Epithelial cell of umbilical artery (primary cell): ENCODE measurements around the gene CAV2. TPM values are rescaled to one million over a fixed set of nuclear protein-coding genes. Genes with fewer than 3 reads are reported as not detected.

Source experiments
- total RNA-seq: library from RNA; depleted of rRNA; stranded (reverse); fragments of >200 nt; gene quantifications from 2 replicates; pipeline ENCODE4 v1.2.3, GENCODE V29; 2014

Gene CAV2, protein sequence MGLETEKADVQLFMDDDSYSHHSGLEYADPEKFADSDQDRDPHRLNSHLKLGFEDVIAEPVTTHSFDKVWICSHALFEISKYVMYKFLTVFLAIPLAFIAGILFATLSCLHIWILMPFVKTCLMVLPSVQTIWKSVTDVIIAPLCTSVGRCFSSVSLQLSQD
- total RNA-seq, result 150 and 198 TPM in 2 replicates

DNA sequence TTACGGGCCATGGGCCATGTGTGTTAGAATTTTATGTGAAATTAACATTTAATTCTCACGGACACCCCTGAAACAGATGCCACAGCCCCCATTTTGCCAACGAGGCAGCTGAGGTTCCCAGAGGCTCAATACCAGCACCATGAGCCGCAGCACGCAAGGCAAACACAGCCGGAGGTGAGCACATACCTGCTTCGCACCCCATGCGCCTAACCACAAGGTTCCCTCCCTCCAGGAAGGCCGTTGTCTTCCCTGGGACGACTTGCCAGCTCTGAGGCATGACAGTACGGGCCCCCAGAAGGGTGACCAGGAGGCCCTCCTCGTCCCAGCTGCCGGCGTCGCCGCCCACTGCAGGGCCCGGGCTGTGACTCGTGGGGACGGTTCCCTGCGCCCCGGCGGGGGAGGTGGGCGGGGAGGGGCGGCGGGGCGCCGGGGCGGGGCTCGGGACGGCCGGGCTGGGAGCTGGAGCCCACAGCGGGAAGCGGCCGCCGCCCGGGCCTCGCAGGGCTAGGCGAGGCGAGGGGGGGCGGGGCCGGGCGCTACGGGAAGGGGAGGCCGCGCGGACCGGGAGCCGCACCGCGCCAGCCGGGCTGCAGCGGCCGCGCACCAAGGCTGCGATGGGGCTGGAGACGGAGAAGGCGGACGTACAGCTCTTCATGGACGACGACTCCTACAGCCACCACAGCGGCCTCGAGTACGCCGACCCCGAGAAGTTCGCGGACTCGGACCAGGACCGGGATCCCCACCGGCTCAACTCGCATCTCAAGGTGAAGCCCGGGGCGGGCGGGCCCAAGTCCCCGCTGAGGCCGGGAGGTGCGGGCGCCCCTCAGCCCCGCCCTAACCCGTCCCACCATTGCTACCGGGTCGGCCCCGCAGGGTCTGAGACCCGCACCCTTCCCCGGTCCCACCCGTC lies at the start of gene CAV2:
Gene CAV2 (plus strand): TSS at position 571 of the 910 bp plus-strand sequence. CDS start 44 bp downstream, at position 615.

DNA sequence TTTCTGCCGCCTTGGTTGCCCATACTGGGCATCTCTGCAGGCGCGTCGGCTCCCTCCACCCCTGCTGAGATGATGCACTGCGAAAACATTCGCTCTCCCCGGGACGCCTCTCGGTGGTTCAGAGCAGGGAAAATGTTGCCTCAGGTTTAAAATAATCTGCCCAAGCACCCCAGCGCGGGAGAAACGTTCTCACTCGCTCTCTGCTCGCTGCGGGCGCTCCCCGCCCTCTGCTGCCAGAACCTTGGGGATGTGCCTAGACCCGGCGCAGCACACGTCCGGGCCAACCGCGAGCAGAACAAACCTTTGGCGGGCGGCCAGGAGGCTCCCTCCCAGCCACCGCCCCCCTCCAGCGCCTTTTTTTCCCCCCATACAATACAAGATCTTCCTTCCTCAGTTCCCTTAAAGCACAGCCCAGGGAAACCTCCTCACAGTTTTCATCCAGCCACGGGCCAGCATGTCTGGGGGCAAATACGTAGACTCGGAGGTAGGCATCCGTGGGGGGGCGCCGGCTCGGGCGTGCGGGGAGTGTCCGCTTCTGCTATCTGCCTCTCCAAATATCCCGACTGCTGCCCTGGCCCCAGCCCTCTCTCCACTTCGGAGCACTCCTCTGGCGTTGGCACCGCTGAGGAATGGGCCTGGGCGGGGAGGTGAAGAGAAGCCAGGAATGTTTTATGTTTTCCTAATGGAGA lies 25.2 kb downstream of the CAV2 start, which contains the start of gene CAV1:
Gene CAV1 (plus strand): TSS at position 428 of the 689 bp plus-strand sequence. CDS start 27 bp downstream, at position 455.

Other genes with a start within 250 kb of the CAV2 start
- gene CAV1, start 25.3 kb downstream of the CAV2 start, total RNA-seq, result 772 and 1,370 TPM in 2 replicates
- 34.8 and 77.7 TPM in 2 replicates for gene MET, start 172.5 kb downstream of the CAV2 start, total RNA-seq